ENCODE data around the gene FOXK1. TPM values are rescaled to one million over a fixed set of nuclear protein-coding genes. Genes with fewer than 3 reads are reported as not detected.

FOXK1 gene
- total and polyA plus RNA-seq, 2 experiments from 2014 or later, result 2.3 to 12.7 TPM

DNA sequence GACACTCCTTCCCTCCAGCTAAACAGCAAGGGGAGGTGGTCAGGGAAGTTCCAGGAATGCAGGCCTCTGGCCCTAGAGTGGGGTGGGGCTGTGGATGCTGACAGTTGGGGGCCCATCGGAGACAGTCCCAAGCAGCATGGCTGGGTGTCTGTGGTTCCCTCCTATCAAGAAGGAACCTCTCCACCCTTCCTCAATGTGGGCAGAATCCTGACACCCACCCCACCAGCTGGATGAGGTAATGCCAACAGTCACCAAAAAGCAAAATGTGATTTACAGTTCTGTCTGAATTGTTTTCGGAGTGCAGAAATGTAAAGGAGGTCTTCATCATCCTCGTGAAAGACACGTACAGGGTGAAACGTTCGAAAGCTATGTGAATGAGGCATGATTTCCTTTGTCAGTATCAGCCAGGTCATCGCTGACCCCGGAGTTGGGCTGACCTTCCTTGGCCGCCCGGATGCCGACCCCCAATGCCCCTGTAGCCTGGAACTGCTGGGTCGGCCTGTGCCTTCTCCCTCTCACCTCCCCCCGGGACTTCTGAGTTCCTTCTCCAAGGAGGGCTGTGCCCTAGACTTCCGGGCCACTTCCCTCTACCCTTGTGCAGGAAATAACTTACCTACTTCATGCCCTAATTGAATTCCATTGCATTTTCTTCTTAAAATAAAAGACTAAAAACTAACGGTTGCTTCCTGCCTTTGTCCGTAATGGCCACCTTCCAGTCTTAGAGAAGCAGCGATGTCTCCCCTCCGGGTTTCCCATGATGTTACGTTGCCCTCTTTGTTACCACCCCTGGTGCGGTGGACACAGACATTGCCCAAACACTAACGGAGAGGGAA lies 24.5 kb downstream of the FOXK1 start (continued):
- TF ChIP-seq, protein P1, sequence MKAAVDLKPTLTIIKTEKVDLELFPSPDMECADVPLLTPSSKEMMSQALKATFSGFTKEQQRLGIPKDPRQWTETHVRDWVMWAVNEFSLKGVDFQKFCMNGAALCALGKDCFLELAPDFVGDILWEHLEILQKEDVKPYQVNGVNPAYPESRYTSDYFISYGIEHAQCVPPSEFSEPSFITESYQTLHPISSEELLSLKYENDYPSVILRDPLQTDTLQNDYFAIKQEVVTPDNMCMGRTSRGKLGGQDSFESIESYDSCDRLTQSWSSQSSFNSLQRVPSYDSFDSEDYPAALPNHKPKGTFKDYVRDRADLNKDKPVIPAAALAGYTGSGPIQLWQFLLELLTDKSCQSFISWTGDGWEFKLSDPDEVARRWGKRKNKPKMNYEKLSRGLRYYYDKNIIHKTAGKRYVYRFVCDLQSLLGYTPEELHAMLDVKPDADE (IDR thresholded peaks at IDR 0.05), result no peak
- TF ChIP-seq NANOG (IDR thresholded peaks at IDR 0.05; ENCODE audit: borderline replicate concordance) (no peak), ZNF114 (CRISPR knock-in tag; IDR thresholded peaks at IDR 0.05) (no peak), ZNF331 (CRISPR knock-in tag; IDR thresholded peaks at IDR 0.05; ENCODE audit: low read depth) (no peak), JUNB (IDR thresholded peaks at IDR 0.05; ENCODE audit: unreplicated experiment) (no peak)

DNA sequence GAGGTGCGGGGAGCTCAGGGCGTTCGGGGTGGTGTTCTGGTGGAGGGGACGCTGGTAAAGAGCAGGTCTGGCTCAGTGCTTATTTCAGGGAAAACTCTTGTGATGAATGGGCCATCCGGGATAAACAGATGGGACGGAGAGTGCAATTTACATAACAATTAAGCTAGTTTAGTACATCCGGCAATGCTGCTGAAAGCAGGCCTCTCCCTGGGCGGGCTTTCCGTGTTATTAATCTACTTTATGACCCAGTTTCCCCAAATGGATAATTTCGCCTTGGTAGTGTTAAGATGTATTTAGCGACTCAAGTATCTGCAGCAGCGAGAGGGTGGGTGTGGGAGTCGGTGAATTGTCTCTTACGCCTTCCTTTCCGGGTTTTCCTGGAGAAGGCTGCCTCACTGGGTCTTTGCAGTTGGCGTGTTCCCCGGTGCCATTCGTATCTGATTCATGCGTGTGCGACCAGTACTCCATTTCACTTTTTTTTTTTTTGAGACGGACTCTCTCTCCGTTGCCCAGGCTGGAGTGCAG lies 25.2 kb downstream of the FOXK1 start:
- Histone ChIP-seq H3K9me2 (ENCODE audit: insufficient read depth) (no peaks in the 10 kb centered on the region), H3F3A (replicated peaks; ENCODE audit: low read depth) (0 out of 2 replicates have a peak, but pooled peaks cover 3% of the 10 kb centered on the region), H3K4me2 (peak overlapping the region; percentile 79), H2AFZ (no peak overlapping the region), H3K4me1 (ENCODE audit: insufficient read depth) (peaks cover 25% of the 10 kb centered on the region), H3K27me3 (ENCODE audit: insufficient read depth) (peaks cover 79% of the 10 kb centered on the region), H3K4me3 (peak overlapping the region; percentile 53), H3K27ac (ENCODE audit: low read depth) (peak overlapping the region; percentile 94), H4K20me1 (replicated peaks; ENCODE audit: insufficient read depth) (peaks cover 66% of the 10 kb centered on the region), H3K79me2 (replicated peaks; ENCODE audit: insufficient read depth) (peaks cover 30% of the 10 kb centered on the region), H3K36me3 (ENCODE audit: insufficient read depth) (no peaks in the 10 kb centered on the region)
- Mint-ChIP-seq H3K9me3 (peaks cover 5% of the 10 kb centered on the region; the same call in 2 of the 3 replicates), H3K4me1 (peaks cover 54% of the 10 kb centered on the region), H3K27me3 (ENCODE audit: insufficient read depth, low read depth, poor library complexity) (peaks cover 92% of the 10 kb centered on the region), H3K36me3 (ENCODE audit: low read depth) (peaks cover 3% of the 10 kb centered on the region; the same call in 2 of the 3 replicates), H3K4me3 (peak overlapping the region; percentile 78), H3K27ac (peak overlapping the region; percentile 59; the same call in 1 of the 2 replicates)
- TF ChIP-seq, protein P2, sequence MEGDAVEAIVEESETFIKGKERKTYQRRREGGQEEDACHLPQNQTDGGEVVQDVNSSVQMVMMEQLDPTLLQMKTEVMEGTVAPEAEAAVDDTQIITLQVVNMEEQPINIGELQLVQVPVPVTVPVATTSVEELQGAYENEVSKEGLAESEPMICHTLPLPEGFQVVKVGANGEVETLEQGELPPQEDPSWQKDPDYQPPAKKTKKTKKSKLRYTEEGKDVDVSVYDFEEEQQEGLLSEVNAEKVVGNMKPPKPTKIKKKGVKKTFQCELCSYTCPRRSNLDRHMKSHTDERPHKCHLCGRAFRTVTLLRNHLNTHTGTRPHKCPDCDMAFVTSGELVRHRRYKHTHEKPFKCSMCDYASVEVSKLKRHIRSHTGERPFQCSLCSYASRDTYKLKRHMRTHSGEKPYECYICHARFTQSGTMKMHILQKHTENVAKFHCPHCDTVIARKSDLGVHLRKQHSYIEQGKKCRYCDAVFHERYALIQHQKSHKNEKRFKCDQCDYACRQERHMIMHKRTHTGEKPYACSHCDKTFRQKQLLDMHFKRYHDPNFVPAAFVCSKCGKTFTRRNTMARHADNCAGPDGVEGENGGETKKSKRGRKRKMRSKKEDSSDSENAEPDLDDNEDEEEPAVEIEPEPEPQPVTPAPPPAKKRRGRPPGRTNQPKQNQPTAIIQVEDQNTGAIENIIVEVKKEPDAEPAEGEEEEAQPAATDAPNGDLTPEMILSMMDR (conservative IDR thresholded peaks at IDR 0.05; ENCODE audit: low read depth in 2 of 2), result no peak
- TF ChIP-seq EZH2 (IDR thresholded peaks at IDR 0.05; ENCODE audit: low read depth, unreplicated experiment) (no peak), STAT1 (IDR thresholded peaks at IDR 0.05; ENCODE audit: unreplicated experiment) (no peak), NANOG (IDR thresholded peaks at IDR 0.05; ENCODE audit: borderline replicate concordance) (peak; percentile 21; the same call in 1 of the 2 replicates)
- TF ChIP-seq, protein P3, sequence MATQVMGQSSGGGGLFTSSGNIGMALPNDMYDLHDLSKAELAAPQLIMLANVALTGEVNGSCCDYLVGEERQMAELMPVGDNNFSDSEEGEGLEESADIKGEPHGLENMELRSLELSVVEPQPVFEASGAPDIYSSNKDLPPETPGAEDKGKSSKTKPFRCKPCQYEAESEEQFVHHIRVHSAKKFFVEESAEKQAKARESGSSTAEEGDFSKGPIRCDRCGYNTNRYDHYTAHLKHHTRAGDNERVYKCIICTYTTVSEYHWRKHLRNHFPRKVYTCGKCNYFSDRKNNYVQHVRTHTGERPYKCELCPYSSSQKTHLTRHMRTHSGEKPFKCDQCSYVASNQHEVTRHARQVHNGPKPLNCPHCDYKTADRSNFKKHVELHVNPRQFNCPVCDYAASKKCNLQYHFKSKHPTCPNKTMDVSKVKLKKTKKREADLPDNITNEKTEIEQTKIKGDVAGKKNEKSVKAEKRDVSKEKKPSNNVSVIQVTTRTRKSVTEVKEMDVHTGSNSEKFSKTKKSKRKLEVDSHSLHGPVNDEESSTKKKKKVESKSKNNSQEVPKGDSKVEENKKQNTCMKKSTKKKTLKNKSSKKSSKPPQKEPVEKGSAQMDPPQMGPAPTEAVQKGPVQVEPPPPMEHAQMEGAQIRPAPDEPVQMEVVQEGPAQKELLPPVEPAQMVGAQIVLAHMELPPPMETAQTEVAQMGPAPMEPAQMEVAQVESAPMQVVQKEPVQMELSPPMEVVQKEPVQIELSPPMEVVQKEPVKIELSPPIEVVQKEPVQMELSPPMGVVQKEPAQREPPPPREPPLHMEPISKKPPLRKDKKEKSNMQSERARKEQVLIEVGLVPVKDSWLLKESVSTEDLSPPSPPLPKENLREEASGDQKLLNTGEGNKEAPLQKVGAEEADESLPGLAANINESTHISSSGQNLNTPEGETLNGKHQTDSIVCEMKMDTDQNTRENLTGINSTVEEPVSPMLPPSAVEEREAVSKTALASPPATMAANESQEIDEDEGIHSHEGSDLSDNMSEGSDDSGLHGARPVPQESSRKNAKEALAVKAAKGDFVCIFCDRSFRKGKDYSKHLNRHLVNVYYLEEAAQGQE (IDR thresholded peaks at IDR 0.05; ENCODE audit: unreplicated experiment), result no peak
- TF ChIP-seq, protein P1 (IDR thresholded peaks at IDR 0.05), result peak; percentile 20; the same call in 1 of the 2 replicates
- DNase-seq (ENCODE audit: low spot score) (peak; percentile 93), ATAC-seq (peak; percentile 69)
